ENCODE results near the gene NPAS3. TPM values are rescaled to one million over a fixed set of nuclear protein-coding genes. Genes with fewer than 3 reads are reported as not detected.

The NPAS3 gene
- total RNA-seq, 6 experiments from 2014 or later = 0.11 to 0.83 (median 0.21) TPM; not detected in 2

DNA sequence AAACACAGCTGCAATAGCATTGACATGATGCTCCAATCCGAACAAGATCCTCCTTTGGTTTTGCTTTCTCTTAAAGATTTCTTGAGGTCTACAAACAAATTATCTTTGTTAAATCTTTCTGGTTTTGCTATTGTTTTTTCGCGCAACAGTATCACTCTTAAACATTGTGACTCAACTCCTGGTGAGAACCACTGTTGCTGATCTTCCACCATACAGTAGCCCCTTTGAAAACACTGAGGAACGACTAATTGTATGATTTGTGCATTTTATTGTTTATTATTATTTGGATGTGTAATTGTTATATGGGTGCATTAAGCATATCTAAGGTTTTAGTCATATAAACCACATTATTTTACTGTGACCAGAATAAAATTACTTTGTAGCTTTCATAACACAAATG, 729.4 kb downstream of the NPAS3 start:
- Histone ChIP-seq H3K27me3 (no peaks in the 10 kb centered on the region), H3K27ac (no peak overlapping the region), H3K4me1 (no peaks in the 10 kb centered on the region), H3K9me3 (no peaks in the 10 kb centered on the region), H3K36me3 (no peaks in the 10 kb centered on the region), H3K4me3 (no peak overlapping the region)
- 58% methylated on average over 4 of the region's 4 CpGs for WGBS (ENCODE audit: insufficient coverage, low coverage, low lambda C conversion rate, missing lambda C conversion rate)
- ATAC-seq (no peak), DNase-seq (no peak)
- TF ChIP-seq, protein P1, sequence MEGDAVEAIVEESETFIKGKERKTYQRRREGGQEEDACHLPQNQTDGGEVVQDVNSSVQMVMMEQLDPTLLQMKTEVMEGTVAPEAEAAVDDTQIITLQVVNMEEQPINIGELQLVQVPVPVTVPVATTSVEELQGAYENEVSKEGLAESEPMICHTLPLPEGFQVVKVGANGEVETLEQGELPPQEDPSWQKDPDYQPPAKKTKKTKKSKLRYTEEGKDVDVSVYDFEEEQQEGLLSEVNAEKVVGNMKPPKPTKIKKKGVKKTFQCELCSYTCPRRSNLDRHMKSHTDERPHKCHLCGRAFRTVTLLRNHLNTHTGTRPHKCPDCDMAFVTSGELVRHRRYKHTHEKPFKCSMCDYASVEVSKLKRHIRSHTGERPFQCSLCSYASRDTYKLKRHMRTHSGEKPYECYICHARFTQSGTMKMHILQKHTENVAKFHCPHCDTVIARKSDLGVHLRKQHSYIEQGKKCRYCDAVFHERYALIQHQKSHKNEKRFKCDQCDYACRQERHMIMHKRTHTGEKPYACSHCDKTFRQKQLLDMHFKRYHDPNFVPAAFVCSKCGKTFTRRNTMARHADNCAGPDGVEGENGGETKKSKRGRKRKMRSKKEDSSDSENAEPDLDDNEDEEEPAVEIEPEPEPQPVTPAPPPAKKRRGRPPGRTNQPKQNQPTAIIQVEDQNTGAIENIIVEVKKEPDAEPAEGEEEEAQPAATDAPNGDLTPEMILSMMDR (IDR thresholded peaks at IDR 0.05) = no peak
- TF ChIP-seq POLR2A (IDR thresholded peaks at IDR 0.05) = no peak
- intact Hi-C loops (cut with DNase I) = no loop called here

DNA sequence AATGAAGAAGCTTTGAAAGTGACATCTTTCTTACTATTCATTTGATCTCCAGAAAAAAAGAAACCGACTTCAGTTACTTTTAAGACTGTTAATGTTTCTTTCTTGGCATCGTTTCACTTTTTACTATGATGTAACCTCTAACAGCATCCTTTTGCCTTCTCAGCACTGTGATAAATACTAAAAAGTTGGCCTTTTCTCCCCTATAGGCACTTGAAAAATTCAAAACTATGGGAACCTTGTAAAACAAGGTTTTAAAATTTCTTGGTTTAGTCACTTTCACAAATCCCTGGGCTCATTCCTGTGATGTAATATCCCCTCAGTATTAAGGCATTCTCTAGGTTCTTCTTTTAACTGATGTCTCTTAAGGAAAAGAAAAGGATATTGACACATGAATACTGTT, 730.4 kb downstream of the NPAS3 start:
- Histone ChIP-seq H3K4me3 (no peak overlapping the region), H3K9me3 (no peaks in the 10 kb centered on the region), H3K36me3 (no peaks in the 10 kb centered on the region), H3K27ac (no peak overlapping the region), H3K4me1 (no peaks in the 10 kb centered on the region), H3K27me3 (no peaks in the 10 kb centered on the region)
- intact Hi-C loops (cut with DNase I) = no loop called here
- DNase-seq (no peak), ATAC-seq (no peak)
- WGBS (ENCODE audit: insufficient coverage, low coverage, low lambda C conversion rate, missing lambda C conversion rate) = 34% methylated on average over 2 of the region's 2 CpGs
- TF ChIP-seq, protein P1 (IDR thresholded peaks at IDR 0.05) = no peak
- TF ChIP-seq POLR2A (IDR thresholded peaks at IDR 0.05) = no peak

DNA sequence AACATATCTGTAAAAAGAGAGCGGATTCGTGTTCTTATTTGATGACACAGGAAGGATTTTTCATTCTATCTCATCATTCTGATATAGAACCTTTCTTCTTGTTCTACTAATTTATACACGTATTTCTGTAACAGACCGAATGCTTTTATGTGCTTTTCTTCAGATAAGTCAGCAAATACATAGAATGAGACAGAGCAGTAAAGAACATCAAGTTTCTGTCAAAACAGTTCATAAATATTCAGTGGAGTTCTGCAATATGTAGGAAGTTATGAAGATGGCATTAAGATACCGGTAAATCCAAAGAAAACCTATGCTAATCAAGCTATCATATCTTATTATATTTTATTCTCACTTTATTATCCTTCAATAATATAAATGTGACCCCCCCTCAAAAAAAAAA, 731.6 kb downstream of the NPAS3 start:
- Histone ChIP-seq H3K36me3 (no peaks in the 10 kb centered on the region), H3K9me3 (no peaks in the 10 kb centered on the region), H3K27me3 (peaks cover 0 to 4% of the 10 kb centered on the region in 2 donors), H3K4me1 (no peaks in the 10 kb centered on the region), H3K4me3 (no peak overlapping the region), H3K27ac (no peak overlapping the region)
- WGBS (ENCODE audit: insufficient coverage, low coverage, low lambda C conversion rate, missing lambda C conversion rate) = 65% methylated on average over 5 of the region's 5 CpGs
- intact Hi-C loops (cut with DNase I) = no loop called here
- TF ChIP-seq POLR2A (IDR thresholded peaks at IDR 0.05) = no peak
- DNase-seq (no peak), ATAC-seq (no peak)

DNA sequence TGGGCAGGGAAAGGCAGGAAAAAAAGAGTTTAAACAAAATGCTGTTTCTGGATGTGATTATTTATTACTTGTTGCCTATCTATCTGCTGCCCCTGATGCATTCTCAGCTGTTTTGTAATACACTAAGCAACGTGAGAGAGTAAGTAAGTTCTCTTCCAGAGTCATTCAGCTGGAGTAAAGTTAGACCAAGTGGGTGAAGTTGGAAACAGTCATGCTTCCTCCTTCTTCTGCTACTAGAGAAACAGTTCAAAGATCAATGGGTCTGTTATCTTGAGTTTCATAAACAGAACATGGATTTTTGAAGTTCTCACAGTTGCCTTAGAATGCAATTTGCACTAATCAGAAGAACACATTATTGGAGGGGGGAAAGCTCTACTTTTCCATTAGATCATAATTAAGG, 732.9 kb downstream of the NPAS3 start:
- intact Hi-C loops (cut with DNase I) = no loop called here

DNA sequence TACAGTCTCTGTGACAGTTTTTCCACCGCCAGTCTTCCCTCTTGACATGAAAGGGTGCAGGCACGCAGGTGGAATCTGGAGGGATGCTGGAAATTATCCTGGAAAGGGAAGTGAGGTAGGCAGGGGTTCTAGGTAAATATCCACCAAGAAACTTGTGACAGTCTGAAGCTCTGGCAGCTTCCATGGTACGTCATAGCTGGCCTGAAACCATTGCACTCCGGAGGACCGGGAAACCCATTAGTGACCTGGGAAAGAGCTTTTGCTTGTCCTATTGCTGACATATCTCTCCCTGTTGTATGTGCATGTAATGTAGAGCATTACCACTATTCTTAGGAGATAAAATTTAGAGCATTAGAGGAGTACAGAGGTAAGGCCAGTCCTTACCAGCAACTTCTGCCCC, 736.2 kb downstream of the NPAS3 start:
- TF ChIP-seq POLR2A (IDR thresholded peaks at IDR 0.05) = no peak
- TF ChIP-seq, protein P1 (IDR thresholded peaks at IDR 0.05) = no peak
- Histone ChIP-seq H3K4me1 (no peaks in the 10 kb centered on the region), H3K4me3 (no peak overlapping the region), H3K27me3 (peaks cover 0 to 4% of the 10 kb centered on the region in 2 donors), H3K36me3 (no peaks in the 10 kb centered on the region), H3K27ac (no peak overlapping the region), H3K9me3 (no peaks in the 10 kb centered on the region)
- intact Hi-C loops (cut with DNase I) = no loop called here
- DNase-seq (no peak), ATAC-seq (no peak)
- whole genome bisulfite sequencing (ENCODE audit: insufficient coverage, low coverage, low lambda C conversion rate, missing lambda C conversion rate) = 47% methylated on average over 2 of the region's 5 CpGs

More for the DNA sequence above, 732.9 kb downstream of the NPAS3 start:
- Histone ChIP-seq H3K36me3 (no peaks in the 10 kb centered on the region), H3K9me3 (no peaks in the 10 kb centered on the region), H3K27ac (no peak overlapping the region), H3K27me3 (peaks cover 0 to 4% of the 10 kb centered on the region in 2 donors), H3K4me1 (no peaks in the 10 kb centered on the region), H3K4me3 (no peak overlapping the region)
- no peak for TF ChIP-seq POLR2A (IDR thresholded peaks at IDR 0.05)
- TF ChIP-seq, protein P1 (IDR thresholded peaks at IDR 0.05) = no peak
- DNase-seq (no peak), ATAC-seq (no peak)
- 43% methylated on average over 1 of the region's 1 CpG for WGBS (ENCODE audit: insufficient coverage, low coverage, low lambda C conversion rate, missing lambda C conversion rate)
